ENCODE measurements around the gene PTPRG. TPM values are rescaled to one million over a fixed set of nuclear protein-coding genes. Genes with fewer than 3 reads are reported as not detected.
A peak's percentile ranks its signal among the peaks of the same experiment; 100 is the strongest.

Gene PTPRG
- total RNA-seq, 1 experiment from 2014 or later, result 32.1 TPM

DNA sequence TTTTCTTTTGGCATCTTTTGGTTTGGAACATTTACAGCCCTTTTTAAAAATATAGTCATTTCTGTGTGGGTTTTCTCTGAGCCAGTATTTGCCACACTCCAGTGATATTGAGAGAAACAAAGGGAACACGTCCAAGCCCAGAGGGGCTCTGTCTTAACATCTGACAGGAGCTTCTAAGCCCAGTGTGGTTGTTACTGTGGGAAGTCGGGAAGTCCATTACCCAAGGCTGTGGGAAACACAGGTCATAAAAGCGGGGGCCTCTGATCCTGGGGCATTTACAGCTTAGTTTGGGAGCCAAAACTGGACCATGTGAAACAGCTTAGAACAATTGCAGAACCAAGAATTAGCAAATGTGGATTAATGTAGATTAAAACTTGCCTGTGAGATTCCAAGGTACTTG is 123.0 kb downstream of the PTPRG start:
- no peak overlapping the region for H3K9ac ChIP-seq (ENCODE audit: low read length)
- H3K36me3 ChIP-seq (ENCODE audit: control insufficient read depth in 1 of 2, insufficient read depth in 2 of 2, low read length in 2 of 2), result no peaks in the 10 kb centered on the region
- ChIA-PET CTCF (no interaction called here), RAD21 (ENCODE audit: low non-redundant PET in 1 of 2, low total read pairs in 2 of 2, uncharacterized antibody in 2 of 2, unreplicated experiment in 2 of 2) (no interaction called here), POLR2A (no interaction called here)
- H3K4me1 ChIP-seq (ENCODE audit: control insufficient read depth in 1 of 2, insufficient read depth in 2 of 2, low read length in 2 of 2), result peaks cover 29 to 52% of the 10 kb centered on the region in 2 experiments
- H3K9me2 ChIP-seq (ENCODE audit: insufficient read depth), result no peaks in the 10 kb centered on the region
- no peak overlapping the region for H3K27ac ChIP-seq (ENCODE audit: low read depth, low read length)
- no peak overlapping the region for H3K4me3 ChIP-seq (replicated peaks in 1 of 2; ENCODE audit: low read depth in 1 of 2, low read length in 2 of 2)
- H3K4me2 ChIP-seq (ENCODE audit: low read length), result no peak overlapping the region
- H2AFZ ChIP-seq (ENCODE audit: low read depth, low read length, poor library complexity, severe bottlenecking), result no peak overlapping the region
- no peak for DNase-seq (ENCODE audit: low read depth, low spot score)
- H3K27me3 ChIP-seq (ENCODE audit: insufficient read depth, low read length), result no peaks in the 10 kb centered on the region
- H3K79me2 ChIP-seq (ENCODE audit: insufficient read depth, low read length), result peaks cover 20% of the 10 kb centered on the region; the same call in 1 of the 2 replicates
- H3K9me3 ChIP-seq (ENCODE audit: control insufficient read depth in 1 of 2, insufficient read depth in 1 of 2, low read depth in 1 of 2, low read length in 2 of 2), result no peaks in the 10 kb centered on the region
- no TSS peak for BruUV-seq (replicated peaks)
- H4K20me1 ChIP-seq (ENCODE audit: insufficient read depth), result peaks cover 4% of the 10 kb centered on the region; the same call in 1 of the 2 replicates
- ATAC-seq, result no peak
- no peak for TF ChIP-seq ZFX (IDR thresholded peaks at IDR 0.05)
- TF ChIP-seq CTCF (IDR thresholded peaks at IDR 0.05 in 2 of 3, conservative IDR thresholded peaks at IDR 0.05 in 1 of 3; ENCODE audit: borderline replicate concordance in 1 of 3, insufficient read depth in 1 of 3, low read depth in 2 of 3, low read length in 2 of 3), result no peak
- TF ChIP-seq, protein P1, sequence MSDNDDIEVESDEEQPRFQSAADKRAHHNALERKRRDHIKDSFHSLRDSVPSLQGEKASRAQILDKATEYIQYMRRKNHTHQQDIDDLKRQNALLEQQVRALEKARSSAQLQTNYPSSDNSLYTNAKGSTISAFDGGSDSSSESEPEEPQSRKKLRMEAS (IDR thresholded peaks at IDR 0.05), result no peak
- intact Hi-C loops (cut with micrococcal nuclease), result no loop called here

DNA sequence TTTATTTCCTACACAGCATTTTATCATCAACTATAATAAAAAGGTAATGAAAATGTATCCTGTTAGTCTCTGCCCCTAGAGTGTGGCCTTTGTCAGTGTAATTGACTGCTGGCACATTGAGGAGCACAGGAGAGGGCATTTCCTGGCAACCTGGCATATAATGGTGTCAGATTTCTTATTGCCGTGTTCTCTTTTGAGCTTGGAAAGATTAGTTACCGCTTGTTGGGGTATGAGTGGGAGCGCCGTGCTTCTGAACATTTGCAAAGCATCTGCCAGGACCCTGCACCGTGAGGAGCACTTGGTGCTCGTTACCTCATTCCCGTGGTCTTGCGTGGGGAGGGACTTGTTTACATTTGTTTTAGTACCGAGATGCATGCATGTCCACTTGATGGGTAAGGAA is 124.4 kb downstream of the PTPRG start:
- Histone ChIP-seq H2AFZ (ENCODE audit: low read depth, low read length, poor library complexity, severe bottlenecking) (no peak overlapping the region), H3K9me3 (ENCODE audit: control insufficient read depth in 1 of 2, insufficient read depth in 1 of 2, low read depth in 1 of 2, low read length in 2 of 2) (no peaks in the 10 kb centered on the region), H3K9me2 (ENCODE audit: insufficient read depth) (no peaks in the 10 kb centered on the region), H3K27me3 (ENCODE audit: insufficient read depth, low read length) (no peaks in the 10 kb centered on the region), H3K9ac (ENCODE audit: low read length) (no peak overlapping the region), H3K4me2 (ENCODE audit: low read length) (peak overlapping the region; percentile 37), H3K4me3 (replicated peaks in 1 of 2; ENCODE audit: low read depth in 1 of 2, low read length in 2 of 2) (no peak overlapping the region), H4K20me1 (ENCODE audit: insufficient read depth) (peaks cover 4% of the 10 kb centered on the region; the same call in 1 of the 2 replicates), H3K79me2 (ENCODE audit: insufficient read depth, low read length) (peaks cover 20% of the 10 kb centered on the region; the same call in 1 of the 2 replicates), H3K36me3 (ENCODE audit: control insufficient read depth in 1 of 2, insufficient read depth in 2 of 2, low read length in 2 of 2) (no peaks in the 10 kb centered on the region), H3K4me1 (ENCODE audit: control insufficient read depth in 1 of 2, insufficient read depth in 2 of 2, low read length in 2 of 2) (peaks cover 29 to 52% of the 10 kb centered on the region in 2 experiments), H3K27ac (ENCODE audit: low read depth, low read length) (no peak overlapping the region)
- CTCF ChIA-PET, result interaction anchor here (0.8 kb wide), 1 partner anchor 121 kb away, joined by 3 read pairs; no protein-coding TSS in a partner anchor
- POLR2A ChIA-PET, result no interaction called here
- DNase-seq (ENCODE audit: low read depth, low spot score) (no peak), ATAC-seq (no peak; the same call in 1 of the 2 replicates)
- no peak for TF ChIP-seq JUND (IDR thresholded peaks at IDR 0.05)
- TF ChIP-seq YY1 (IDR thresholded peaks at IDR 0.05; ENCODE audit: extremely low read depth, insufficient replicate concordance, low read depth, low read length), result no peak
- no peak for TF ChIP-seq CTCF (IDR thresholded peaks at IDR 0.05 in 2 of 3, conservative IDR thresholded peaks at IDR 0.05 in 1 of 3; ENCODE audit: borderline replicate concordance in 1 of 3, insufficient read depth in 1 of 3, low read depth in 2 of 3, low read length in 2 of 3)
- no peak for TF ChIP-seq CBX3 (IDR thresholded peaks at IDR 0.05; ENCODE audit: low read depth)
- TF ChIP-seq EGR1 (IDR thresholded peaks at IDR 0.05; ENCODE audit: low read depth), result no peak
- TF ChIP-seq EZH2 (IDR thresholded peaks at IDR 0.05), result no peak
- TF ChIP-seq POLR2AphosphoS5 (IDR thresholded peaks at IDR 0.05; ENCODE audit: low read depth, low read length), result no peak
- TF ChIP-seq FOSL1 (IDR thresholded peaks at IDR 0.05; ENCODE audit: low read depth), result no peak
- TF ChIP-seq, protein P2, sequence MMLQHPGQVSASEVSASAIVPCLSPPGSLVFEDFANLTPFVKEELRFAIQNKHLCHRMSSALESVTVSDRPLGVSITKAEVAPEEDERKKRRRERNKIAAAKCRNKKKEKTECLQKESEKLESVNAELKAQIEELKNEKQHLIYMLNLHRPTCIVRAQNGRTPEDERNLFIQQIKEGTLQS (IDR thresholded peaks at IDR 0.05), result no peak
- no peak for TF ChIP-seq ZNF274 (IDR thresholded peaks at IDR 0.05; ENCODE audit: low read depth, low read length)
- no peak for TF ChIP-seq ZFX (IDR thresholded peaks at IDR 0.05)
- TF ChIP-seq, protein P1 (IDR thresholded peaks at IDR 0.05), result no peak
- no peak for TF ChIP-seq SRF (IDR thresholded peaks at IDR 0.05; ENCODE audit: low read depth)
- intact Hi-C loops (cut with micrococcal nuclease), result no loop called here
- RAD21 ChIA-PET (ENCODE audit: low non-redundant PET in 1 of 2, low total read pairs in 2 of 2, uncharacterized antibody in 2 of 2, unreplicated experiment in 2 of 2), result interaction anchor here in 1 of 2 experiments (0.6 kb wide), 1 partner anchor 145 kb away, joined by 3 read pairs; no protein-coding TSS in a partner anchor
- BruUV-seq (replicated peaks), result no TSS peak
